IPS-NIHi7 (cell line): Measurements from ENCODE around the gene RAD51B.

ENCODE experiments used
- DNase-seq: peaks from one replicate; pipeline ENCODE4 v3.0.0; 2012; ENCODE audit warnings: mixed read lengths; ENCODE audit errors: extremely low spot score

RAD51B gene

GRCh38 chr14:67900231-67900630 is 80.7 kb downstream of the RAD51B start:
- no peak for DNase-seq

GRCh38 chr14:67908052-67908754 is 88.6 kb downstream of the RAD51B start:
- DNase-seq: no peak

- DNase-seq: no peak
Measured at GRCh38 chr14:67911562-67911961, 92.0 kb downstream of the RAD51B start.

- no peak for DNase-seq
Measured at GRCh38 chr14:67916430-67916829, 96.9 kb downstream of the RAD51B start.

GRCh38 chr14:67917006-67917405 is 97.4 kb downstream of the RAD51B start:
- no peak for DNase-seq

GRCh38 chr14:67918838-67919237 is 99.3 kb downstream of the RAD51B start:
- no peak for DNase-seq

- no peak for DNase-seq
Measured at GRCh38 chr14:67919259-67920032, 99.9 kb downstream of the RAD51B start.

- DNase-seq: no peak
Measured at GRCh38 chr14:67926821-67927220, 107.2 kb downstream of the RAD51B start.

GRCh38 chr14:67927244-67927643 is 107.7 kb downstream of the RAD51B start:
- no peak for DNase-seq

- no peak for DNase-seq
Measured at GRCh38 chr14:67928375-67928774, 108.8 kb downstream of the RAD51B start.

- no peak for DNase-seq
Measured at GRCh38 chr14:67932708-67933246, 113.2 kb downstream of the RAD51B start.

- DNase-seq: no peak
Measured at GRCh38 chr14:67933266-67933665, 113.7 kb downstream of the RAD51B start.

- DNase-seq: peak; percentile 79
Measured at GRCh38 chr14:67934087-67934486, 114.5 kb downstream of the RAD51B start.

GRCh38 chr14:67934862-67935261 is 115.3 kb downstream of the RAD51B start:
- no peak for DNase-seq

GRCh38 chr14:67935371-67935770 is 115.8 kb downstream of the RAD51B start:
- no peak for DNase-seq

GRCh38 chr14:67938071-67938470 is 118.5 kb downstream of the RAD51B start:
- DNase-seq: no peak

GRCh38 chr14:67940486-67941455 is 121.2 kb downstream of the RAD51B start:
- DNase-seq: no peak

- no peak for DNase-seq
Measured at GRCh38 chr14:67941456-67942018, 122.0 kb downstream of the RAD51B start.

GRCh38 chr14:67942080-67942710 is 122.6 kb downstream of the RAD51B start:
- no peak for DNase-seq

GRCh38 chr14:67943947-67944346 is 124.4 kb downstream of the RAD51B start:
- DNase-seq: peak; percentile 57

GRCh38 chr14:67944605-67945004 is 125.0 kb downstream of the RAD51B start:
- DNase-seq: no peak
